ENCODE results near the gene PIGT. TPM values are rescaled to one million over a fixed set of nuclear protein-coding genes. Genes with fewer than 3 reads are reported as not detected.

The PIGT gene
- total and polyA plus RNA-seq, 2 of the 13 experiments (the other 11 are each of a cell fraction or from before 2014, with no cell fraction given): 65.9 to 74.1 TPM

DNA sequence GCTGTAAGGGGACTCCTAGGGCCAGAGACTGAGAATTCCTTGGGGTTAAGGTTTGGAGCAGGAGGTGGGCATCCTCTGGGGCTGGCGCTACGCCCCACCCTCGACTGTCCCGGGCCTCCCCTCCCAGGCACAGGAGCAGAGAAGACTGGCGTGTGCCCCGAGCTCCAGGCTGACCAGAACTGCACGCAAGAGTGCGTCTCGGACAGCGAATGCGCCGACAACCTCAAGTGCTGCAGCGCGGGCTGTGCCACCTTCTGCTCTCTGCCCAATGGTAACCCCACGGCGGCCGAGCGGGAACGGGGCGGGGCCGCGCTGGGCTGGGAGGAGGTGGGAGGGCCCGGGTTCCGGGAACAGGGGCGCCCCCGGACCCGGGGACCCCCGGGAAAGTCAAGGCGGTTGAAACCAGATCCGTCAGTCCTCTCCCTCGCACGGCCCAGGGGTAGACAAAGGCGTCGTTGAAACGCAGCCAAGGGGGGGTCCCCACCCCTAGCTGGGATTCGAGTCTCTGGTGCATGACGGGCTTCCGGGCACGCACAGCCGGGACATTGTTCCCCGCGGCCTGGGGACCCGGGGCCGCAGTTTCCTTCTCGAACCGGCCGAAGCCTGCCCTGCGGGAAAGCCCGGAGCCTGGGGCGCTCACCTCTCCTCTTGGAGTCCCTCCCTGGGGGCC, 54.5 kb downstream of the PIGT start (continued):
- no peak for TF ChIP-seq CBX5 (CRISPR knock-in tag; IDR thresholded peaks at IDR 0.05; ENCODE audit: borderline replicate concordance)
- no peak for TF ChIP-seq MXI1 (IDR thresholded peaks at IDR 0.05; ENCODE audit: borderline replicate concordance, low read depth, low read length)
- TF ChIP-seq, protein P1, sequence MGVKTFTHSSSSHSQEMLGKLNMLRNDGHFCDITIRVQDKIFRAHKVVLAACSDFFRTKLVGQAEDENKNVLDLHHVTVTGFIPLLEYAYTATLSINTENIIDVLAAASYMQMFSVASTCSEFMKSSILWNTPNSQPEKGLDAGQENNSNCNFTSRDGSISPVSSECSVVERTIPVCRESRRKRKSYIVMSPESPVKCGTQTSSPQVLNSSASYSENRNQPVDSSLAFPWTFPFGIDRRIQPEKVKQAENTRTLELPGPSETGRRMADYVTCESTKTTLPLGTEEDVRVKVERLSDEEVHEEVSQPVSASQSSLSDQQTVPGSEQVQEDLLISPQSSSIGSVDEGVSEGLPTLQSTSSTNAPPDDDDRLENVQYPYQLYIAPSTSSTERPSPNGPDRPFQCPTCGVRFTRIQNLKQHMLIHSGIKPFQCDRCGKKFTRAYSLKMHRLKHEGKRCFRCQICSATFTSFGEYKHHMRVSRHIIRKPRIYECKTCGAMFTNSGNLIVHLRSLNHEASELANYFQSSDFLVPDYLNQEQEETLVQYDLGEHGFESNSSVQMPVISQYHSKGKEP (CRISPR knock-in tag; IDR thresholded peaks at IDR 0.05): no peak
- no peak for TF ChIP-seq SETDB1 (CRISPR knock-in tag; IDR thresholded peaks at IDR 0.05; ENCODE audit: borderline replicate concordance)
- no peak for TF ChIP-seq ZNF530 (CRISPR knock-in tag; IDR thresholded peaks at IDR 0.05; ENCODE audit: low read depth)
- TF ChIP-seq BRCA1 (CRISPR knock-in tag; IDR thresholded peaks at IDR 0.05): no peak
- TF ChIP-seq, protein P2, sequence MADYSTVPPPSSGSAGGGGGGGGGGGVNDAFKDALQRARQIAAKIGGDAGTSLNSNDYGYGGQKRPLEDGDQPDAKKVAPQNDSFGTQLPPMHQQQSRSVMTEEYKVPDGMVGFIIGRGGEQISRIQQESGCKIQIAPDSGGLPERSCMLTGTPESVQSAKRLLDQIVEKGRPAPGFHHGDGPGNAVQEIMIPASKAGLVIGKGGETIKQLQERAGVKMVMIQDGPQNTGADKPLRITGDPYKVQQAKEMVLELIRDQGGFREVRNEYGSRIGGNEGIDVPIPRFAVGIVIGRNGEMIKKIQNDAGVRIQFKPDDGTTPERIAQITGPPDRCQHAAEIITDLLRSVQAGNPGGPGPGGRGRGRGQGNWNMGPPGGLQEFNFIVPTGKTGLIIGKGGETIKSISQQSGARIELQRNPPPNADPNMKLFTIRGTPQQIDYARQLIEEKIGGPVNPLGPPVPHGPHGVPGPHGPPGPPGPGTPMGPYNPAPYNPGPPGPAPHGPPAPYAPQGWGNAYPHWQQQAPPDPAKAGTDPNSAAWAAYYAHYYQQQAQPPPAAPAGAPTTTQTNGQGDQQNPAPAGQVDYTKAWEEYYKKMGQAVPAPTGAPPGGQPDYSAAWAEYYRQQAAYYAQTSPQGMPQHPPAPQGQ (CRISPR knock-in tag; IDR thresholded peaks at IDR 0.05; ENCODE audit: borderline replicate concordance): no peak
- TF ChIP-seq, protein P3, sequence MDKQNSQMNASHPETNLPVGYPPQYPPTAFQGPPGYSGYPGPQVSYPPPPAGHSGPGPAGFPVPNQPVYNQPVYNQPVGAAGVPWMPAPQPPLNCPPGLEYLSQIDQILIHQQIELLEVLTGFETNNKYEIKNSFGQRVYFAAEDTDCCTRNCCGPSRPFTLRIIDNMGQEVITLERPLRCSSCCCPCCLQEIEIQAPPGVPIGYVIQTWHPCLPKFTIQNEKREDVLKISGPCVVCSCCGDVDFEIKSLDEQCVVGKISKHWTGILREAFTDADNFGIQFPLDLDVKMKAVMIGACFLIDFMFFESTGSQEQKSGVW (CRISPR knock-in tag; IDR thresholded peaks at IDR 0.05; ENCODE audit: borderline replicate concordance): no peak
- TF ChIP-seq, protein P4, sequence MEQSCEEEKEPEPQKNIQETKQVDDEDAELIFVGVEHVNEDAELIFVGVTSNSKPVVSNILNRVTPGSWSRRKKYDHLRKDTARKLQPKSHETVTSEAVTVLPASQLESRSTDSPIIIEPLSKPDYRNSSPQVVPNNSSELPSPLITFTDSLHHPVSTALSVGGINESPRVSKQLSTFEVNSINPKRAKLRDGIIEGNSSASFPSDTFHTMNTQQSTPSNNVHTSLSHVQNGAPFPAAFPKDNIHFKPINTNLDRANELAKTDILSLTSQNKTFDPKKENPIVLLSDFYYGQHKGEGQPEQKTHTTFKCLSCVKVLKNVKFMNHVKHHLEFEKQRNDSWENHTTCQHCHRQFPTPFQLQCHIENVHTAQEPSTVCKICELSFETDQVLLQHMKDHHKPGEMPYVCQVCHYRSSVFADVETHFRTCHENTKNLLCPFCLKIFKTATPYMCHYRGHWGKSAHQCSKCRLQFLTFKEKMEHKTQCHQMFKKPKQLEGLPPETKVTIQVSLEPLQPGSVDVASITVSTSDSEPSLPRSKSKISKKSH (CRISPR knock-in tag; IDR thresholded peaks at IDR 0.05; ENCODE audit: borderline replicate concordance): peak; percentile 73; the same call in 1 of the 2 replicates
- TF ChIP-seq U2AF1 (optimal IDR thresholded peaks at IDR 0.05; ENCODE audit: low read depth, low read length): peak; percentile 52
- no peak for TF ChIP-seq ZSCAN25 (CRISPR knock-in tag; IDR thresholded peaks at IDR 0.05)
- TF ChIP-seq ZSCAN20 (CRISPR knock-in tag; IDR thresholded peaks at IDR 0.05; ENCODE audit: borderline replicate concordance): no peak
- TF ChIP-seq, protein P5, sequence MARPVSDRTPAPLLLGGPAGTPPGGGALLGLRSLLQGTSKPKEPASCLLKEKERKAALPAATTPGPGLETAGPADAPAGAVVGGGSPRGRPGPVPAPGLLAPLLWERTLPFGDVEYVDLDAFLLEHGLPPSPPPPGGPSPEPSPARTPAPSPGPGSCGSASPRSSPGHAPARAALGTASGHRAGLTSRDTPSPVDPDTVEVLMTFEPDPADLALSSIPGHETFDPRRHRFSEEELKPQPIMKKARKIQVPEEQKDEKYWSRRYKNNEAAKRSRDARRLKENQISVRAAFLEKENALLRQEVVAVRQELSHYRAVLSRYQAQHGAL (CRISPR knock-in tag; IDR thresholded peaks at IDR 0.05; ENCODE audit: not compliant biosample characterization): no peak
- TF ChIP-seq ZNF670 (CRISPR knock-in tag; IDR thresholded peaks at IDR 0.05; ENCODE audit: borderline replicate concordance): no peak
- no peak for TF ChIP-seq CEBPB (IDR thresholded peaks at IDR 0.05; ENCODE audit: borderline replicate concordance, low read depth, low read length)
- TF ChIP-seq ZNF317 (CRISPR knock-in tag; IDR thresholded peaks at IDR 0.05): peak; percentile 39; the same call in 1 of the 2 replicates
- TF ChIP-seq, protein P6, sequence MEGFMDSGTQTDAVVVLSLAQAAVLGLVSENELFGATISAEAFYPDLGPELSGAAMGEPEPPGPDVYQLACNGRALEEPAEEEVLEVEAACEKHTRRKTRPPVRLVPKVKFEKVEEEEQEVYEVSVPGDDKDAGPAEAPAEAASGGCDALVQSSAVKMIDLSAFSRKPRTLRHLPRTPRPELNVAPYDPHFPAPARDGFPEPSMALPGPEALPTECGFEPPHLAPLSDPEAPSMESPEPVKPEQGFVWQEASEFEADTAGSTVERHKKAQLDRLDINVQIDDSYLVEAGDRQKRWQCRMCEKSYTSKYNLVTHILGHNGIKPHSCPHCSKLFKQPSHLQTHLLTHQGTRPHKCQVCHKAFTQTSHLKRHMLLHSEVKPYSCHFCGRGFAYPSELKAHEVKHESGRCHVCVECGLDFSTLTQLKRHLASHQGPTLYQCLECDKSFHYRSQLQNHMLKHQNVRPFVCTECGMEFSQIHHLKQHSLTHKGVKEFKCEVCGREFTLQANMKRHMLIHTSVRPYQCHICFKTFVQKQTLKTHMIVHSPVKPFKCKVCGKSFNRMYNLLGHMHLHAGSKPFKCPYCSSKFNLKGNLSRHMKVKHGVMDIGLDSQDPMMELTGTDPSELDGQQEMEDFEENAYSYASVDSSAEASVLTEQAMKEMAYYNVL (CRISPR knock-in tag; IDR thresholded peaks at IDR 0.05; ENCODE audit: borderline replicate concordance): peak; percentile 61
- no peak for TF ChIP-seq ZNF329 (CRISPR knock-in tag; IDR thresholded peaks at IDR 0.05; ENCODE audit: low read depth)

Measured in HepG2 (cell line).